Fibroblast of pulmonary artery (primary cell): ENCODE data around the gene TTC39A.
A peak's percentile ranks its signal among the peaks of the same experiment; 100 is the strongest.

Source experiments
- DNase-seq: peaks from one replicate; pipeline ENCODE4 v3.0.0-alpha.2; 2010; ENCODE audit warnings: low read depth
- H3K4me3 ChIP-seq: replicated peaks from 2 replicates; pipeline ENCODE4 v1.5.1; 2011; ENCODE audit warnings: low read depth, mild to moderate bottlenecking, control low read depth, low read length, moderate library complexity
- CTCF ChIP-seq: IDR thresholded peaks from 2 replicates; pipeline ENCODE4 v1.5.1; 2011; ENCODE audit warnings: mild to moderate bottlenecking, control low read depth, low read length, inconsistent platforms; ENCODE audit errors: missing control alignments

TTC39A gene

GRCh38 chr1:51303751-51304251 lies 26.6 kb downstream of the TTC39A start:
- peak overlapping the region; percentile 12 for H3K4me3 ChIP-seq
- peak; percentile 72 for DNase-seq
- TF ChIP-seq CTCF = no peak

- no peak overlapping the region for H3K4me3 ChIP-seq
- no peak for DNase-seq
- TF ChIP-seq CTCF = no peak
Measured at GRCh38 chr1:51303315-51303714, 27.0 kb downstream of the TTC39A start.

GRCh38 chr1:51302746-51303145 lies 27.6 kb downstream of the TTC39A start:
- no peak for TF ChIP-seq CTCF
- DNase-seq = no peak
- no peak overlapping the region for H3K4me3 ChIP-seq

- no peak for DNase-seq
- no peak for TF ChIP-seq CTCF
- no peak overlapping the region for H3K4me3 ChIP-seq
Measured at GRCh38 chr1:51302270-51302669, 28.1 kb downstream of the TTC39A start.

- DNase-seq = no peak
Measured at GRCh38 chr1:51301844-51302162, 28.6 kb downstream of the TTC39A start.

GRCh38 chr1:51301152-51301843 lies 29.1 kb downstream of the TTC39A start:
- H3K4me3 ChIP-seq = no peak overlapping the region
- no peak for DNase-seq
- no peak for TF ChIP-seq CTCF

More at GRCh38 chr1:51301844-51302162, 28.6 kb downstream of the TTC39A start:
- H3K4me3 ChIP-seq = no peak overlapping the region
- TF ChIP-seq CTCF = no peak
